HG02840 (cell line): ENCODE data around the gene DGAT2.

ENCODE experiments used
- ATAC-seq: cut with Tn5 transposase; IDR thresholded peaks from one replicate; pipeline ENCODE4 v1.9.1; 2021; ENCODE audit warnings: mild to moderate bottlenecking, moderate library complexity, moderate number of reproducible peaks; ENCODE audit not compliant: unreplicated experiment, low FRiP score

Gene DGAT2

GRCh38 chr11:75777461-75778110 is 9.0 kb downstream of the DGAT2 start:
- no peak for ATAC-seq

DNA sequence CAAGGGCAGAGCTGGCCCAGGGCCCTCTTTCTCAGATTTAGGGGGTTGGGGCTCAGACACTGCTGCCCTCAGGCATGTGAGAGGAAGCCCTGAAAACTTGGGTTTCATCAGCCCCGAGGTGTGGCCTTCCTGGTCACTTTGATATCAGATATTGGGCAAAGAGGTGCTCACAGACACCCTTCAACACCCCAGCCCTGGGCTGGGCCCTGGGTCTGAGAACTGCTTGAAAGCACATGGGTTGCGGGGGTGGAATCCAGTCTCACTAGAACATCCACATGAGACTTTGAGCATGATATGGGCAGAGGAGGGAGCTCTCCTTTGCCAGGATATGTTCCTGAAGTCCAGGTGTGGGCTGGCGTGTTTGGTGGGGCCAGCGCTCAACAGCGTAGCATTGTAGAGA is 10.4 kb downstream of the DGAT2 start:
- ATAC-seq = no peak

DNA sequence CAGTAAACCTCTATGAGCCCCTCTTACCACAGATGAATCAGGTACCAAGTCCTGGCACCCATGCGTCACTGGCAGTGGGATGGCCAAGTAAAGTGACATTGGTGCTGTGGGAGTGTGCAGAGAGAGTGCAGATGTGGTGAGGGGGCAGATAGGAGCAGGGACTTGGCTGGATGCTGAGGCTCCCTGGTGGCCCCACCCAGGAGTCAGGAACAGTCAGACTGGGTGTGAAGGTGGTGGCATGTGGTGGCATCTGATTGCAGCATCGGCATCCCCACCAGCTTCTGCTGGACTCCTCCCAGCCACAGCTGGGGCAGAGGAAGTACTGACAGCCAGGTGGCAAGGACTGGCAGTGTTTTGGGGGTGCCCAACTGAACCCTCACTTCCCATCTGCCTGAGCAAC is 11.4 kb downstream of the DGAT2 start:
- ATAC-seq = no peak

DNA sequence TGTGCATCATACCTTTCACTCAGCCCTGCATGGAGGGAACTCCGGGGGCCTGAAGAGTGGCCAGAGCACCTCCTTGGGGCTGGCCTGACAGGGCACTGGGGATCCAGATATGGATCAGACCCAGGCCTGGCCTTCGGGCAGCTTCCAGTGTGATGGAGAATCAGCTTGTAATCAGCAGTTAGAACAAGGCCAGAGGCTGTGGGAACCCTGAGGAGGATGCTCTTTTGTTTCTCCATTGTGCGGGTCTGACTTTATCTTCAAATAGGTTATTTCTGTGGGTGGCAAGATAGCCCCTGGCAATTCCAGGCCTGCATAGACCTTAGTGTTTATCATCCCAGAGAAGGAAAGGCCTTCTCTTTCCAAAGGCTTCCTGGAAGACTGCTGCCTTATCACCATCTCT is 12.3 kb downstream of the DGAT2 start:
- ATAC-seq = no peak

GRCh38 chr11:75781296-75781695 is 12.7 kb downstream of the DGAT2 start:
- ATAC-seq = no peak

- no peak for ATAC-seq
Measured at GRCh38 chr11:75781831-75782230, 13.3 kb downstream of the DGAT2 start.

DNA sequence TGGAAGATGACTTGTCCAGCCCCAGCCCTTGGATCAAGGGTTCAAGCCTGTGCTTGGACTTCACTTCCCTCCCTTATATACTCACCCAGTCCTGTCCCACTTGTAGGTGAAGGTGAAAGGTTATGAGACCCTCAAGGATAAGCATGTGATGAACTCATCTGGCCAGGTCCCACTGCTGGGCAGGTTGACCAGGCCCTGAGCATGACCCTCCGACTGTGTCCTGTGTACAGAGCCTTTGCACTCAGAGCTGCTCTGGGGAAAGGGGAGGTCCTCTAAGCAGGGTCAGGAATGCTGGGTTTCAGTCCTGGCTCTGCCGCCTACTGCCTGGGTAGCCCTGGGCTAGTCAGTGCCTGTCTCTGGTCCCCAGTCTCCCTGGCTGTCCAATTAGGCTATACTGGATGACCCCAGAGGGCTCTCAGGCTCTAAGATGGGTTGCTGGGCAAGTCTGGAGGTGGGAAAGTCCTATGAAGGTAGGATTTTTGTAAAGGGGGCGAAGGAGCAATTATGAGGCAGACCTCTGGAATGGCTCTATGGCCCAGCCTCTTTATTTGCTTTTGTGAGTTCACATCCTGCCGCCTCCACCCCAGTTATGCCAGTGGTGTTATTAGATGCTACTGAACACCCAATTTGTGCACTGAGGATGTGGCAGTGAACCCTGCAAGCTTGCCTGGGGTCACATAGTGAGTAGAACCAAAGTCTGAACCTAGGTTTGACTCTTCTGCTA is 14.1 kb downstream of the DGAT2 start:
- ATAC-seq = no peak

DNA sequence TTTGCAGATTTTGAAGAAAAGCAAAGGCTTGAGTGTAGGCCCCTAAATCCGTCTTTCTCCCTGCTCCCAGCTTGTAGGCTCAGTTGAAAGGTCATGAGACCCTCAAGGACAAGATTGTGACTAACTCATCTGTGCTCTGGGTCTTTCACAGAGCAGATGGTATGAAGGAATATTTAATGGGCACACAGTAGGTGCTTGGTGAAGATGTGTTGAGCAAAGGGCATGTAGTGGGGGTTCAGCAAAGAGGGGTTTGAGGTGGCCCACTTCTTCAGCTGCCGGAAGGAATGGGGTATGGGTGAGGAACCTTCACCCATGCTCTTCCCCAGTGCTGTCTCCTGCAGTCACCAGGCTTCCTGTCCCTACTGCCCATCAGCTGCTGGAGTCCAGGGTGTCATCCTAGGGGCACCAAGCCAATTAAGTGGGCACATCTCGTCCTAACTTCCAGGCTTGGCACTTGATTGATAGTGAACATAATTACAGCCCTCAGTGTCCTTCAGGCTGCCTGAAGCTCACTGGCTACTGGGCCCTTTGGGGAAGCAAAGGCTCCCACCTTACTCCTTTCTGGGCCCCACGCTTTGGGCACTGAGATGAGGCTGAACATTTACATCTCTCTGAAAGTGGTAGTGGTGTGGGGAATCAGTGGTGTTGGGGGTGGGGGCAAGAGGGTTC is 15.0 kb downstream of the DGAT2 start:
- ATAC-seq = no peak

DNA sequence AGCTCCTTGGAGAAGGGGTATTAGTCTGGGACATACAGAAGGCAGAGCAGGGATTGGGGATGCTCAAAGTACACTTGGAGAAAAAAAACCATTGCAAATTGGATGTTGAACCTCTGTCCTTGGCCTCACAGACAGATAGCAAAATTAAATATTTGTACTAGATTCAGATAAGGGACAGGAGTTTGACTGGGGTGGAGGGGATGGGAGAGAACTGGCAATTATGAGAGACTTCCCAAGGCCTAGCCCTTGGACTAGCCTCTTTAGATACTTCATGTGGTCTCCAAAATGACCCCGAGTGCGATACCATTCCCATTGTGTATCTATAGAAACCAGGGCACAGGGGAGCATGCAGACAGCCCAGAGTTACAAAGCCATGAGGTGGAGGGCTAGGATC is 15.5 kb downstream of the DGAT2 start:
- ATAC-seq = no peak

DNA sequence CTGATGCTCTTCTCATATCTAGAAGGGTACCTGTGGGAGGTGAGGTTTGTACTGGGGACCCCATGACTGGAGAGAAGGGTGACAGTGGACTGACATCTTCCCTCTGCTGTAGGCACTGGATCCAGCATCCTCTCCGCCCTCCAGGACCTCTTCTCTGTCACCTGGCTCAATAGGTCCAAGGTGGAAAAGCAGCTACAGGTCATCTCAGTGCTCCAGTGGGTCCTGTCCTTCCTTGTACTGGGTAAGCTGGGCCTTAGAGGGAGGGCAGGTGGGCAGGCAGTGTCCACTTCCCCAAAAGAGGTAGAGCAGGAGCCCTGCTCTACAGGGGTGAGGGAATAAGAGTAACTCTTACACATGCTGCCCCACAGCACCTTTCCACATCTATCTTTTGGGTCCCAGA is 15.9 kb downstream of the DGAT2 start:
- ATAC-seq = no peak

GRCh38 chr11:75785187-75785586 is 16.6 kb downstream of the DGAT2 start:
- no peak for ATAC-seq

DNA sequence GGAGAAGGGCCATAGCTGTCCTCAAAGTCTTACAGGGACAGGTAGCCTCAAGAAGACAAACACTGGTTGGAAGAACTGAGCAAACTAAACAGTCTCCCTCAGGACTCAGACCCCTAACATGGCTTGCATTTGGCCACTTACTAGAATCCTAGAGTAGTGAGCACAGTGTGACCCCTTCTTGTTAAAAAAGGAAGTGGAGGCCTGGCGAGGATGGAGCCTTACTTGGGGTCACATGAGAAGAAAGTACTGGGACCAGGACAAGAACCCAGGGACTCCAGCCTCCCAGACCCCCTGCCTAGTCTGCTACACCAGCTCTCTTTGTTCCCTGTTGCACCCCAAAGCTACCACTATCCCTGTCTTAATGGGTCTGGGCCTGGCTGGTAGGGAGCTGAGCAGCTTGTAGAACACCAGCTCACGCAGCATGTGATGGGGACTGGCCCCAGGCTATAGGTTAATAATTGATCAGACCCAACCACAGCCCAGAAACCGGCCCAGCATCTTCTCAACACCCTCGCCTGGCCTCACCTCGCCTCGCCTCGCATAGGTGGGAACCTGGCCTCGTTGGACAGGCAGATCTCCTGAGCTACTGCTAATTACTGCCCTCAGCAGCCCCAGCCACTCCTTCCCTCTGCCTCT is 17.6 kb downstream of the DGAT2 start:
- no peak for ATAC-seq

GRCh38 chr11:75789521-75789920 is 20.9 kb downstream of the DGAT2 start:
- no peak for ATAC-seq

DNA sequence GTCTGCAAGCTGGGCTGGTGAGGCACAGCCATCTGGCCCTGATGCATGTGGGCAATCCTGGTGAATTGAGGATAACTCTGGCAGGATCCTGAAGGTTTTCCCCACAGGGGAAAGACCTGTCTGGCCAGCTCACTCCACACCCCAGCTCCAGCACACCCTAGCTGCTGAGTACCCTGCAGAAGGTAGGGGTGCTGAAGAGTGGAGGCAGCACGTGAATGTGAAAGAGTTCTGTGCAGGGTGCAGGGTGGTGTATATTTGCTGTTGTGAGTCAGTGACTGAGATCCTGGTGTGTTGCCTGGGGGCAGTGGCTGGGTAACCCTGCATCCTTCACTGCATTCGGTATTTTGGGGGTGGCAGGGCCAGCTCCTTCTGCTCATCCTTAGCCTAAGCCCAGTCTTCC is 22.4 kb downstream of the DGAT2 start:
- ATAC-seq = no peak

DNA sequence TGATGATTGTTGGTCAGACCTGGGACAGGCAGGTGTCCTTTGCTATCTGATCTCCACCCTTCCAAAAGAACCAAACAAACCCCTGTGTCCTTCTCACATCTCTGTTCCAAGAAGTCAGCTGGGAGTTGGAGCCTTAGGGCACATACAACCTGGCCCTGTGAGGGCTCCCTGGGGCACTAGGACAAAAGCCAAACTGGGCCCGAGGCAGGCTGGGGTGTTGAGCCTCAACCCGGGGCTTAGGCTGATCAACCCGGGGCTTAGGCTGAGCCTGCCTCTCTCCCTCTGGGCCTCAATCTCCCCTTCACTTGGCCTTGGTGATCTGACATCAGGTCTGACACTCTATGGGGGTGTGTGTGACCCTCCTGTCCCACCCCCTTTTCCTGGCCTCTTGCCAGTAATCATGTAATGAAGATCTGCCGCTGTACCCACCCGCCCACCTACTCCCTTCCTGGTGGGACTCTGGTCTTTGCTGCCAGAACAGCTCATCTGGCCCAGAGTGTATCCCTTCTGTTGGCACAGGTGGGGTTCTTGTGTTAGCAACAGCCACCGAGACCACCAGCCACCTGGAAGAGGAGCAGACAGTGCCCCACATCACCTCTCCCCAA is 23.7 kb downstream of the DGAT2 start:
- ATAC-seq = no peak

DNA sequence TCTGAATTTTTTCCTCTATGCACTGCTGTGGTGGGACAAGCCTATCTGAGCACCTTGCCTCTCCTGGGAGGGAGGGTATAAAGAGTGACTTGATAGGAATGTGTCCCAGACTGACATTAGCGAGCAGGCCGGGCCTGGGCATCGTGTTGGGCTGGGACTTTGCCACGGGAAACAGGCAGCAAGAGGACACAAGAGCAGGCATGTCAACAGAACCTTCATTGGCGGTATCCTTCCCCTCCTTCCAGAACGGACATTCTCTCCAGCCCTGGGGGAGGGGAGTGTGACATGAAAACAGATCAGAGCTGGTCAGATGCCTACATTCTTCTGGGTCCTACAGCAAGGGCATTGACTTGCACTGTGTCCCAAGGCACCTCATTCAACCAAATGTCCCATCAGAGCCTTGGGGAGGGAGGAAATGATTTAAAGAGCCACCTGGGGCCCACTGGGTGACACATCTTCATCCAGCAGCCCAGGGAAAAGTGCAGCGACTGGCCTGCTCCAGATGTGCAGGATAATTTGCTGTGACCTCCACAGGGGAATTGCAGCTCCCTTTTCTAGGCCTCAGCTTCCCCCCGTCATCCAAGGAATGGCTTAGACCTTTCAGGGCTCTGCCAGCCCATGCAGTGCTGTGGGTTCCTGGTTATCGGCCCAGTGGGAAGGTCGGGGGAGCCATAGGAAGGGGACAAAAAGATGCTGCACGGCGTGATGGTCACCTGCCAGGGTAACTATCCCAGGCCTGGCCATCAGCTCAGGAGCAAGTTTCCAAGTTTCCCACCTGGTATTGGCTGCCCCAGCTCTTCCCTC is 24.6 kb downstream of the DGAT2 start:
- ATAC-seq = no peak

DNA sequence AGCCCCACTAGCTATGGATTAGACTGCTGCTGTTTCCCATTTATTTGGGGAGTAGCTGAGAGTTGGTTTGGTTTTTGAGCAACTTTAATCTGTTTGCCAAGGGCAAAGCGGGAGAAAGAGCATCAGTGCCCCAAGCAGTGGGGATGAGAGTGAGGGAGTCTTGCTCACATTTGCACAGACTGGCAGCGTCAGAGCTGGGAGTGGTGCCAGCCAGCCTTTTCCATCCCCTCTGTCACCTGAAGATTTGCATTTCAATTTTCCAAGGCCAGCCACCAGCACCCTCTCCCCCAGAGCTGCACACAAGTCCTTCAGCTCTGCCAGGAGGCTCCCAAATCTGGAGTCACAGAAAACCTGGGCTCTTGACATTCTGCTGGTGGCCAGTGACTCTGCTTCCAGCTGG is 25.4 kb downstream of the DGAT2 start:
- ATAC-seq = no peak

GRCh38 chr11:75795276-75796090 is 26.9 kb downstream of the DGAT2 start:
- no peak for ATAC-seq

- no peak for ATAC-seq
Measured at GRCh38 chr11:75796091-75796435, 27.5 kb downstream of the DGAT2 start.
